Upper lobe of left lung (tissue), 6 donors: ENCODE measurements around the gene KLHL10. TPM values are rescaled to one million over a fixed set of nuclear protein-coding genes. Genes with fewer than 3 reads are reported as not detected.

Experiments used
- ATAC-seq, 2 donors: fragments of 200-7000 bp; cut with Tn5 transposase; one replicate each; pipeline ENCODE4 v1.9.1; 2022; ENCODE audit warnings: mild to moderate bottlenecking in 2 of 2, moderate library complexity in 2 of 2; ENCODE audit not compliant: low FRiP score in 2 of 2
- DNase-seq, 2 donors: peaks; one replicate each; pipeline ENCODE4 v3.0.0-alpha.2; 2019 to 2020
- H3K27ac ChIP-seq, 4 donors: fragments of 200-600 bp; sonication (generic); one replicate each; pipeline ENCODE4 v1.5.1; 2016 to 2019
- H3K27me3 ChIP-seq, 4 donors: fragments of 200-600 bp; sonication (generic); one replicate each; pipeline ENCODE4 v1.5.1; 2017 to 2019
- H3K36me3 ChIP-seq, 4 donors: fragments of 200-600 bp; sonication (generic); one replicate each; pipeline ENCODE4 v1.5.1; 2016 to 2019
- H3K4me1 ChIP-seq, 4 donors: fragments of 200-600 bp; sonication (generic); one replicate each; pipeline ENCODE4 v1.5.1; 2018 to 2019
- H3K4me3 ChIP-seq, 4 donors: fragments of 200-600 bp; sonication (generic); one replicate each; pipeline ENCODE4 v1.5.1; 2017 to 2019; ENCODE audit warnings: mild to moderate bottlenecking in 2 of 4, moderate library complexity in 1 of 4
- H3K9me3 ChIP-seq, 4 donors: fragments of 200-600 bp; sonication (generic); one replicate each; pipeline ENCODE4 v1.5.1; 2018 to 2019
- EP300 ChIP-seq, 4 donors: sonication (generic); formaldehyde crosslinking; IDR thresholded peaks; one replicate each; pipeline ENCODE4 v1.5.1; 2017; ENCODE audit warnings: antibody characterized with exemption in 4 of 4, control low read depth in 2 of 4
- POLR2A ChIP-seq, 4 donors: fragments of 450-650 bp; IDR thresholded peaks; one replicate each; pipeline ENCODE4 v1.5.1; 2016 to 2017; ENCODE audit warnings: antibody characterized with exemption in 4 of 4, mild to moderate bottlenecking in 2 of 4
- POLR2AphosphoS5 ChIP-seq, 2 donors: sonication (generic); formaldehyde crosslinking; IDR thresholded peaks; one replicate each; pipeline ENCODE4 v1.5.1; 2017; ENCODE audit warnings: antibody characterized with exemption in 2 of 2
- WGBS, 2 donors: methylation state at CpG; one replicate each; pipeline ENCODE4 v1.1.5; 2017 to 2018; 5-methylcytosine and 5-hydroxymethylcytosine counted together
- total RNA-seq, 6 donors: library from RNA; depleted of rRNA in 4 of 6; stranded (reverse); fragments of >200 nt in 4 of 6; gene quantifications; one replicate each; pipeline versions ENCODE4 v1.1.0 to v1.2.1, GENCODE V29; 2016 to 2021
- TF ChIP-seq, protein P1 (sequence below), 6 experiments: fragments of 450-650 bp in 4 of 6; fragments of 200-600 bp in 2 of 6; sonication (generic) in 2 of 6; IDR thresholded peaks; one replicate each; pipeline ENCODE4 v1.5.1; 2016 to 2019; ENCODE audit warnings: antibody characterized with exemption in 6 of 6
- donor health status: DM: no; HTN: no; CAD: no; lungs with moderate emphysema.
- donor health status: DM: no; HTN: yes; CAD: no; lungs with severe emphysema.

The KLHL10 gene
- total RNA-seq, 6 donors from 2014 or later, result 0.17 to 1.1 (median 0.37) TPM; not detected in 3

- no peak for DNase-seq
- 95 to 96% methylated on average over 15 to 20 of the region's 23 CpGs for WGBS, 2 donors
- no peak for ATAC-seq
- TF ChIP-seq EP300 (IDR thresholded peaks at IDR 0.05), result no peak
- no peak for TF ChIP-seq POLR2A (IDR thresholded peaks at IDR 0.05)
- TF ChIP-seq, protein P1, sequence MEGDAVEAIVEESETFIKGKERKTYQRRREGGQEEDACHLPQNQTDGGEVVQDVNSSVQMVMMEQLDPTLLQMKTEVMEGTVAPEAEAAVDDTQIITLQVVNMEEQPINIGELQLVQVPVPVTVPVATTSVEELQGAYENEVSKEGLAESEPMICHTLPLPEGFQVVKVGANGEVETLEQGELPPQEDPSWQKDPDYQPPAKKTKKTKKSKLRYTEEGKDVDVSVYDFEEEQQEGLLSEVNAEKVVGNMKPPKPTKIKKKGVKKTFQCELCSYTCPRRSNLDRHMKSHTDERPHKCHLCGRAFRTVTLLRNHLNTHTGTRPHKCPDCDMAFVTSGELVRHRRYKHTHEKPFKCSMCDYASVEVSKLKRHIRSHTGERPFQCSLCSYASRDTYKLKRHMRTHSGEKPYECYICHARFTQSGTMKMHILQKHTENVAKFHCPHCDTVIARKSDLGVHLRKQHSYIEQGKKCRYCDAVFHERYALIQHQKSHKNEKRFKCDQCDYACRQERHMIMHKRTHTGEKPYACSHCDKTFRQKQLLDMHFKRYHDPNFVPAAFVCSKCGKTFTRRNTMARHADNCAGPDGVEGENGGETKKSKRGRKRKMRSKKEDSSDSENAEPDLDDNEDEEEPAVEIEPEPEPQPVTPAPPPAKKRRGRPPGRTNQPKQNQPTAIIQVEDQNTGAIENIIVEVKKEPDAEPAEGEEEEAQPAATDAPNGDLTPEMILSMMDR (IDR thresholded peaks at IDR 0.05), result no peak
- TF ChIP-seq POLR2AphosphoS5 (IDR thresholded peaks at IDR 0.05), result no peak
- no peaks in the 10 kb centered on the region for H3K9me3 ChIP-seq
- no peak overlapping the region for H3K4me3 ChIP-seq
- H3K27ac ChIP-seq, result no peak overlapping the region
- no peaks in the 10 kb centered on the region for H3K36me3 ChIP-seq
- peaks cover 0 to 5% (median 0%) of the 10 kb centered on the region in 4 donors for H3K27me3 ChIP-seq
- H3K4me1 ChIP-seq, result peaks cover 12 to 16% (median 14%) of the 10 kb centered on the region in 4 donors
Measured at GRCh38 chr17:41816637-41817320, 20.8 kb upstream of the KLHL10 start.

- DNase-seq (no peak), ATAC-seq (no peak)
- WGBS, 2 donors, result 94 to 97% methylated on average over 20 of the region's 20 CpGs
- no peak overlapping the region for H3K27ac ChIP-seq
- TF ChIP-seq POLR2A (IDR thresholded peaks at IDR 0.05), result no peak
- TF ChIP-seq EP300 (IDR thresholded peaks at IDR 0.05), result no peak
- no peak for TF ChIP-seq POLR2AphosphoS5 (IDR thresholded peaks at IDR 0.05)
- TF ChIP-seq, protein P1 (IDR thresholded peaks at IDR 0.05), result no peak
- H3K9me3 ChIP-seq, result no peaks in the 10 kb centered on the region
- no peak overlapping the region for H3K4me3 ChIP-seq
- H3K27me3 ChIP-seq, result no peaks in the 10 kb centered on the region
- H3K4me1 ChIP-seq, result peaks cover under 1 to 3% (median 3%) of the 10 kb centered on the region in 4 donors
- H3K36me3 ChIP-seq, result no peaks in the 10 kb centered on the region
Measured at GRCh38 chr17:41818024-41818423, 19.6 kb upstream of the KLHL10 start.

DNA sequence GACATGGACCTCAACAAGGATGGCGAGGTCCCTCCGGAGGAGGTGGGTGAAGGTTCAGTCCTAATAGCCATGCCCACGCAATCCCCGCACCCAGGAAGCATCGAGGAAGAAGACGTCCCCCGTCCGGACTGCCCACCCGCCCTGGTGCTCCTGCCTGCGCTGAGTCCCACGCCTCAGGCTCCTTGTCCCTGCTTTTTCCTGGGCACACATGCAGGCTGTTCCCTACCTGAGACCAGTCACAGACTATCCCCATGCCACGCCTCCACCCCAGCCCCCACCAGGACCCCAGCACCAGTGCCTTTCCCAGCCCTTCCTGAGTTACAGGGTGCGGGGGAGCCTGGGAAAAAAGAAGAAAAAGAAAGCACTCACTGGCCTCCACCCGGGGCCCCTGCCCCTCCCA is 15.8 kb upstream of the KLHL10 start:
- H3K4me3 ChIP-seq, result no peak overlapping the region
- 88 to 91% methylated on average over 8 to 14 of the region's 14 CpGs for WGBS, 2 donors
- H3K36me3 ChIP-seq, result peaks cover 0 to 24% (median 10%) of the 10 kb centered on the region in 4 donors
- DNase-seq (no peak), ATAC-seq (no peak)
- TF ChIP-seq, protein P1 (IDR thresholded peaks at IDR 0.05), result no peak
- no peak for TF ChIP-seq POLR2AphosphoS5 (IDR thresholded peaks at IDR 0.05)
- TF ChIP-seq POLR2A (IDR thresholded peaks at IDR 0.05), result no peak
- no peak for TF ChIP-seq EP300 (IDR thresholded peaks at IDR 0.05)
- no peaks in the 10 kb centered on the region for H3K4me1 ChIP-seq
- H3K27ac ChIP-seq, result no peak overlapping the region
- H3K27me3 ChIP-seq, result no peaks in the 10 kb centered on the region
- no peaks in the 10 kb centered on the region for H3K9me3 ChIP-seq

DNA sequence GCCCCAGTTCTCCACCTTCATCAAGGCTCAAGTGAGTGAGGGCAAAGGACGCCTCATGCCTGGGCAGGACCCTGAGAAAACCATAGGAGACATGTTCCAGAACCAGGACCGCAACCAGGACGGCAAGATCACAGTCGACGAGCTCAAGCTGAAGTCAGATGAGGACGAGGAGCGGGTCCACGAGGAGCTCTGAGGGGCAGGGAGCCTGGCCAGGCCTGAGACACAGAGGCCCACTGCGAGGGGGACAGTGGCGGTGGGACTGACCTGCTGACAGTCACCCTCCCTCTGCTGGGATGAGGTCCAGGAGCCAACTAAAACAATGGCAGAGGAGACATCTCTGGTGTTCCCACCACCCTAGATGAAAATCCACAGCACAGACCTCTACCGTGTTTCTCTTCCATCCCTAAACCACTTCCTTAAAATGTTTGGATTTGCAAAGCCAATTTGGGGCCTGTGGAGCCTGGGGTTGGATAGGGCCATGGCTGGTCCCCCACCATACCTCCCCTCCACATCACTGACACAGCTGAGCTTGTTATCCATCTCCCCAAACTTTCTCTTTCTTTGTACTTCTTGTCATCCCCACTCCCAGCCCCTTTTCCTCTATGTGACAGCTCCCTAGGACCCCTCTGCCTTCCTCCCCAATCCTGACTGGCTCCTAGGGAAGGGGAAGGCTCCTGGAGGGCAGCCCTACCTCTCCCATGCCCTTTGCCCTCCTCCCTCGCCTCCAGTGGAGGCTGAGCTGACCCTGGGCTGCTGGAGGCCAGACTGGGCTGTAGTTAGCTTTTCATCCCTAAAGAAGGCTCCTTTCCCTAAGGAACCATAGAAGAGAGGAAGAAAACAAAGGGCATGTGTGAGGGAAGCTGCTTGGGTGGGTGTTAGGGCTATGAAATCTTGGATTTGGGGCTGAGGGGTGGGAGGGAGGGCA is 15.1 kb upstream of the KLHL10 start:
- peaks cover 0 to 31% (median 10%) of the 10 kb centered on the region in 4 donors for H3K36me3 ChIP-seq
- no peak overlapping the region for H3K4me3 ChIP-seq
- ATAC-seq (no peak), DNase-seq (no peak)
- H3K27me3 ChIP-seq, result no peaks in the 10 kb centered on the region
- H3K4me1 ChIP-seq, result no peaks in the 10 kb centered on the region
- H3K27ac ChIP-seq, result no peak overlapping the region
- no peak for TF ChIP-seq EP300 (IDR thresholded peaks at IDR 0.05)
- TF ChIP-seq, protein P1 (IDR thresholded peaks at IDR 0.05), result no peak
- no peak for TF ChIP-seq POLR2AphosphoS5 (IDR thresholded peaks at IDR 0.05)
- no peak for TF ChIP-seq POLR2A (IDR thresholded peaks at IDR 0.05)
- WGBS, 2 donors, result 83 to 93% methylated on average over 11 to 12 of the region's 12 CpGs
- H3K9me3 ChIP-seq, result no peaks in the 10 kb centered on the region
